Keratinocyte (primary cell): Measurements from ENCODE around the gene CALCB. TPM values are rescaled to one million over a fixed set of nuclear protein-coding genes. Genes with fewer than 3 reads are reported as not detected.

Source experiments
- DNase-seq: peaks from one replicate; pipeline ENCODE4 v3.0.0-alpha.2; 2011; ENCODE audit warnings: low read depth, missing footprints, low spot score
- FAIRE-seq: peaks from 2 replicates; lab custom pipeline; 2011; peaks lifted over from hg19 to GRCh38; lab: Jason Lieb, UNC
- H2AFZ ChIP-seq: 2 replicates; pipeline ENCODE4 v1.6.0; 2012; ENCODE audit warnings: low read length, control low read depth, inconsistent platforms; ENCODE audit not compliant: control insufficient read depth
- H3K27ac ChIP-seq: 2 replicates; pipeline ENCODE4 v1.5.1; 2011; ENCODE audit warnings: low read length; ENCODE audit not compliant: control insufficient read depth, insufficient read depth
- H3K27me3 ChIP-seq: 3 replicates; pipeline ENCODE4 v1.6.0; 2011; ENCODE audit warnings: low read length; ENCODE audit not compliant: control insufficient read depth, insufficient read depth; ENCODE audit errors: extremely low read depth
- H3K36me3 ChIP-seq, 2 experiments: 2 replicates in 1 of 2; 3 replicates in 1 of 2; pipeline ENCODE4 v1.5.1; 2011; ENCODE audit warnings: low read length in 2 of 2, mild to moderate bottlenecking in 1 of 2; ENCODE audit not compliant: control insufficient read depth in 2 of 2, insufficient read depth in 2 of 2; ENCODE audit errors: extremely low read depth in 1 of 2
- H3K4me1 ChIP-seq: 3 replicates; pipeline ENCODE4 v1.5.1; 2011; ENCODE audit warnings: low read length; ENCODE audit not compliant: control insufficient read depth, insufficient read depth; ENCODE audit errors: extremely low read depth
- H3K4me2 ChIP-seq: 3 replicates; pipeline ENCODE4 v1.6.0; 2011; ENCODE audit warnings: low read depth, low read length; ENCODE audit not compliant: control insufficient read depth, insufficient read depth; ENCODE audit errors: extremely low read depth
- H3K4me3 ChIP-seq, 3 experiments: fragments of 200-600 bp in 1 of 3; sonication (generic) in 1 of 3; 2 replicates in 2 of 3; 3 replicates in 1 of 3; pipeline ENCODE4 v1.5.1; 2011 to 2016; ENCODE audit warnings: low read length in 3 of 3, mild to moderate bottlenecking in 3 of 3, control low read depth in 2 of 3, inconsistent platforms in 1 of 3, low read depth in 1 of 3, mixed read lengths in 1 of 3, mixed run types in 1 of 3, moderate library complexity in 1 of 3; ENCODE audit not compliant: control insufficient read depth in 2 of 3, insufficient read depth in 2 of 3; ENCODE audit errors: extremely low read depth in 1 of 3
- H3K79me2 ChIP-seq: 2 replicates; pipeline ENCODE4 v1.6.0; 2012; ENCODE audit warnings: low read length; ENCODE audit not compliant: control insufficient read depth, insufficient read depth
- H3K9ac ChIP-seq: 3 replicates; pipeline ENCODE4 v1.6.0; 2011; ENCODE audit warnings: low read length; ENCODE audit not compliant: control insufficient read depth, insufficient read depth; ENCODE audit errors: extremely low read depth
- H3K9me1 ChIP-seq: 3 replicates; pipeline ENCODE4 v1.6.0; 2011; ENCODE audit warnings: low read length; ENCODE audit not compliant: control insufficient read depth, insufficient read depth; ENCODE audit errors: extremely low read depth
- H3K9me3 ChIP-seq: 2 replicates; pipeline ENCODE4 v1.5.1; 2012; ENCODE audit warnings: low read depth, low read length; ENCODE audit not compliant: control insufficient read depth
- H4K20me1 ChIP-seq: 3 replicates; pipeline ENCODE4 v1.6.0; 2011; ENCODE audit warnings: low read length; ENCODE audit not compliant: control insufficient read depth, insufficient read depth; ENCODE audit errors: extremely low read depth
- CTCF ChIP-seq, 3 experiments: IDR thresholded peaks in 1 of 3; conservative IDR thresholded peaks in 1 of 3; optimal IDR thresholded peaks in 1 of 3; 2 replicates in 2 of 3; 3 replicates in 1 of 3; pipeline versions ENCODE3 to v1.5.1; 2011; ENCODE audit warnings: low read length in 3 of 3, mild to moderate bottlenecking in 3 of 3, moderate library complexity in 2 of 3, control low read depth in 1 of 3, inconsistent platforms in 1 of 3; ENCODE audit not compliant: insufficient read depth in 2 of 3; ENCODE audit errors: extremely low read depth in 1 of 3
- EZH2 ChIP-seq: IDR thresholded peaks from one replicate; pipeline ENCODE4 v1.6.1; 2012; ENCODE audit warnings: inconsistent platforms, mild to moderate bottlenecking, low read length, moderate library complexity
- dilution Hi-C: fragments of 300-500 bp; cut with MboI; formaldehyde crosslinking; loops from one replicate; pipeline ENCODE4 v1.7.0; 2020; ENCODE audit warnings: low sequenced_read_pairs; ENCODE audit not compliant: extremely low pct_ligation_motif_present
- polyA plus RNA-seq, 5 experiments: library from polyadenylated mRNA; depleted of rRNA in 3 of 5; stranded (reverse) in 3 of 5; stranded (forward) in 1 of 5; unstranded in 1 of 5; fragments of >200 nt; gene quantifications; 1 replicate in 1 of 5; 2 replicates in 3 of 5; 3 replicates in 1 of 5; pipeline versions ENCODE4 v1.2.1 to v1.2.3, GENCODE V29; 2011 to 2012; ENCODE audit warnings: missing spikeins in 2 of 5, low read depth in 1 of 5, low replicate concordance in 1 of 5

Gene CALCB
- polyA plus RNA-seq, 1 donor (not counting 4 experiments of a cell fraction or from before 2014, with no cell fraction given): not detected

GRCh38 chr11:15034687-15035267 is 38.6 kb upstream of the CALCB start:
- Histone ChIP-seq H3K4me3 (no peak overlapping the region), H3K9ac (no peak overlapping the region), H3K27me3 (peaks cover 6% of the 10 kb centered on the region), H3K4me2 (no peak overlapping the region), H3K27ac (no peak overlapping the region), H4K20me1 (no peaks in the 10 kb centered on the region), H3K36me3 (no peaks in the 10 kb centered on the region), H3K9me1 (no peaks in the 10 kb centered on the region), H3K4me1 (no peaks in the 10 kb centered on the region), H2AFZ (no peak overlapping the region), H3K9me3 (no peaks in the 10 kb centered on the region), H3K79me2 (no peaks in the 10 kb centered on the region)
- TF ChIP-seq EZH2 (no peak), CTCF (optimal IDR thresholded peaks at IDR 0.05 in 1 of 3, IDR thresholded peaks at IDR 0.05 in 1 of 3, conservative IDR thresholded peaks at IDR 0.05 in 1 of 3; ENCODE audit: extremely low read depth in 1 of 3, insufficient read depth in 2 of 3, low read length in 3 of 3) (no peak)
- no peak for DNase-seq
- FAIRE-seq: no peak
- dilution Hi-C loops: no loop called here

GRCh38 chr11:15035283-15035682 is 38.1 kb upstream of the CALCB start:
- H3K79me2 ChIP-seq: no peaks in the 10 kb centered on the region
- dilution Hi-C loops: no loop called here
- no peak overlapping the region for H2AFZ ChIP-seq
- H3K36me3 ChIP-seq: no peaks in the 10 kb centered on the region
- no peak for TF ChIP-seq EZH2
- no peak for TF ChIP-seq CTCF (optimal IDR thresholded peaks at IDR 0.05 in 1 of 3, IDR thresholded peaks at IDR 0.05 in 1 of 3, conservative IDR thresholded peaks at IDR 0.05 in 1 of 3; ENCODE audit: extremely low read depth in 1 of 3, insufficient read depth in 2 of 3, low read length in 3 of 3)
- DNase-seq (no peak), FAIRE-seq (no peak)
- H4K20me1 ChIP-seq: no peaks in the 10 kb centered on the region
- no peaks in the 10 kb centered on the region for H3K4me1 ChIP-seq
- H3K9ac ChIP-seq: no peak overlapping the region
- no peak overlapping the region for H3K4me2 ChIP-seq
- H3K27me3 ChIP-seq: peaks cover 6% of the 10 kb centered on the region
- H3K9me3 ChIP-seq: no peaks in the 10 kb centered on the region
- no peaks in the 10 kb centered on the region for H3K9me1 ChIP-seq
- no peak overlapping the region for H3K4me3 ChIP-seq
- no peak overlapping the region for H3K27ac ChIP-seq
